ENCODE measurements around the gene TXNDC17.

DNA sequence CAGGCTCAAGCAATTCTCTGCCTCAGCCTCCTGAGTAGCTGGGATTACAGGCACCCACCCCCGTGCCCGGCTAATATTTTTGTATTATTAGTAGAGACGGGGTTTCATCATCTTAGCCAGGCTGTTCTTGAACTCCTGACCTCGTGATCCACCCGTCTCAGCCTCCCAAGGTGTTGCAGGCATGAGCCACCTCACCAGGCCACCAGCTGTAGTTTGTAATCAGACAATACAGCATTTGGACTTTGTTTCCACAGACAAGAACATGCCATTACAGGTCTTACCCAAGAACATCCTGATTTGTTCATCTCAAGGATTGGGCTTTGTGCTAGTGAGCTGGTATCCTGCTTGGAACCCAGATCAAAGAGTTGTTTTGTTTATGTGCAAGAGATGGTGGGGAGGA is 40.8 kb downstream of the TXNDC17 start:
- no peak for TF ChIP-seq POLR2A (IDR thresholded peaks at IDR 0.05)
- TF ChIP-seq, protein P1, sequence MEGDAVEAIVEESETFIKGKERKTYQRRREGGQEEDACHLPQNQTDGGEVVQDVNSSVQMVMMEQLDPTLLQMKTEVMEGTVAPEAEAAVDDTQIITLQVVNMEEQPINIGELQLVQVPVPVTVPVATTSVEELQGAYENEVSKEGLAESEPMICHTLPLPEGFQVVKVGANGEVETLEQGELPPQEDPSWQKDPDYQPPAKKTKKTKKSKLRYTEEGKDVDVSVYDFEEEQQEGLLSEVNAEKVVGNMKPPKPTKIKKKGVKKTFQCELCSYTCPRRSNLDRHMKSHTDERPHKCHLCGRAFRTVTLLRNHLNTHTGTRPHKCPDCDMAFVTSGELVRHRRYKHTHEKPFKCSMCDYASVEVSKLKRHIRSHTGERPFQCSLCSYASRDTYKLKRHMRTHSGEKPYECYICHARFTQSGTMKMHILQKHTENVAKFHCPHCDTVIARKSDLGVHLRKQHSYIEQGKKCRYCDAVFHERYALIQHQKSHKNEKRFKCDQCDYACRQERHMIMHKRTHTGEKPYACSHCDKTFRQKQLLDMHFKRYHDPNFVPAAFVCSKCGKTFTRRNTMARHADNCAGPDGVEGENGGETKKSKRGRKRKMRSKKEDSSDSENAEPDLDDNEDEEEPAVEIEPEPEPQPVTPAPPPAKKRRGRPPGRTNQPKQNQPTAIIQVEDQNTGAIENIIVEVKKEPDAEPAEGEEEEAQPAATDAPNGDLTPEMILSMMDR (IDR thresholded peaks at IDR 0.05), result no peak
